DLD1 (cell line): ENCODE results near the gene MELTF.

ENCODE experiments used
- in situ Hi-C: cut with HindIII; loops from 2 replicates; pipeline ENCODE4 v1.10.0; 2017; ENCODE audit warnings: low sequenced_read_pairs

The MELTF gene

GRCh38 chr3:196996454-196997265 is 33.0 kb downstream of the MELTF start:
- in situ Hi-C loops: loop anchor here (10.0 kb wide), 1 partner anchor 518 kb away; no protein-coding TSS in a partner anchor

GRCh38 chr3:196995646-196996355 is 33.8 kb downstream of the MELTF start:
- in situ Hi-C loops: loop anchor here (10.0 kb wide), 1 partner anchor 519 kb away; no protein-coding TSS in a partner anchor

- in situ Hi-C loops: loop anchor here (10.0 kb wide), 1 partner anchor 520 kb away; no protein-coding TSS in a partner anchor
Measured at GRCh38 chr3:196995027-196995426, 34.6 kb downstream of the MELTF start.

- in situ Hi-C loops: loop anchor here (10.0 kb wide), 1 partner anchor 521 kb away; no protein-coding TSS in a partner anchor
Measured at GRCh38 chr3:196994056-196994455, 35.6 kb downstream of the MELTF start.

- in situ Hi-C loops: loop anchor here (10.0 kb wide), 1 partner anchor 522 kb away; no protein-coding TSS in a partner anchor
Measured at GRCh38 chr3:196992461-196993065, 37.1 kb downstream of the MELTF start.

GRCh38 chr3:196991581-196992460 is 37.8 kb downstream of the MELTF start:
- in situ Hi-C loops: loop anchor here (10.0 kb wide), 1 partner anchor 523 kb away; no protein-coding TSS in a partner anchor

- in situ Hi-C loops: loop anchor here (10.0 kb wide), 1 partner anchor 524 kb away; no protein-coding TSS in a partner anchor
Measured at GRCh38 chr3:196990601-196991007, 39.0 kb downstream of the MELTF start.

- in situ Hi-C loops: loop anchor here (10.0 kb wide), 1 partner anchor 525 kb away; no protein-coding TSS in a partner anchor
Measured at GRCh38 chr3:196989721-196990262, 39.8 kb downstream of the MELTF start.

GRCh38 chr3:196988241-196989029 is 41.2 kb downstream of the MELTF start:
- in situ Hi-C loops: no loop called here

GRCh38 chr3:196987022-196987421 is 42.6 kb downstream of the MELTF start:
- in situ Hi-C loops: no loop called here

GRCh38 chr3:196985954-196986885 is 43.4 kb downstream of the MELTF start:
- in situ Hi-C loops: no loop called here

- in situ Hi-C loops: no loop called here
Measured at GRCh38 chr3:196985298-196985697, 44.3 kb downstream of the MELTF start.

- in situ Hi-C loops: no loop called here
Measured at GRCh38 chr3:196983186-196983585, 46.4 kb downstream of the MELTF start.

- in situ Hi-C loops: no loop called here
Measured at GRCh38 chr3:196981657-196982056, 48.0 kb downstream of the MELTF start.

GRCh38 chr3:196979545-196979944 is 50.1 kb downstream of the MELTF start:
- in situ Hi-C loops: no loop called here

- in situ Hi-C loops: no loop called here
Measured at GRCh38 chr3:196976941-196977340, 52.7 kb downstream of the MELTF start.

- in situ Hi-C loops: no loop called here
Measured at GRCh38 chr3:196975349-196975748, 54.3 kb downstream of the MELTF start.

GRCh38 chr3:196974661-196975060 is 55.0 kb downstream of the MELTF start:
- in situ Hi-C loops: no loop called here
